Heart right ventricle (tissue), 16 donors: ENCODE results near the gene FOXJ1. TPM values are rescaled to one million over a fixed set of nuclear protein-coding genes. Genes with fewer than 3 reads are reported as not detected.

Experiments used
- ATAC-seq, 8 donors: fragments of 200-7000 bp; cut with Tn5 transposase; one replicate each; pipeline ENCODE4 v1.9.1; 2020; ENCODE audit warnings: mild to moderate bottlenecking in 8 of 8, moderate library complexity in 8 of 8, moderate number of reproducible peaks in 1 of 8
- DNase-seq, 2 donors: peaks; one replicate each; pipeline ENCODE4 v3.0.0-alpha.2; 2020
- H3K27ac ChIP-seq, 10 donors: fragments of 200-600 bp; sonication (generic) in 2 of 10; one replicate each; pipeline versions ENCODE4 v1.5.0 to v1.8.0; 2020 to 2022; ENCODE audit warnings: mild to moderate bottlenecking in 3 of 10
- H3K27me3 ChIP-seq, 7 donors: fragments of 200-600 bp; one replicate each; pipeline ENCODE4 v1.8.0; 2021 to 2022; ENCODE audit warnings: mild to moderate bottlenecking in 2 of 7
- H3K36me3 ChIP-seq, 9 donors: fragments of 200-600 bp; sonication (generic) in 1 of 9; one replicate each; pipeline versions ENCODE4 v1.5.0 to v1.8.0; 2020 to 2022; ENCODE audit warnings: mild to moderate bottlenecking in 2 of 9
- H3K4me1 ChIP-seq, 9 donors: fragments of 200-600 bp; sonication (generic) in 1 of 9; one replicate each; pipeline versions ENCODE4 v1.5.0 to v1.8.0; 2020 to 2022; ENCODE audit warnings: mild to moderate bottlenecking in 4 of 9
- H3K4me3 ChIP-seq, 10 donors: fragments of 200-600 bp; sonication (generic) in 2 of 10; one replicate each; pipeline versions ENCODE4 v1.5.0 to v1.8.0; 2020 to 2022; ENCODE audit warnings: mild to moderate bottlenecking in 7 of 10, moderate library complexity in 2 of 10
- H3K9me3 ChIP-seq, 11 donors: fragments of 200-600 bp in 10 of 11; sonication (generic) in 2 of 11; one replicate each; pipeline versions ENCODE4 v1.5.0 to v1.8.0; 2013 to 2022; ENCODE audit warnings: mild to moderate bottlenecking in 2 of 11, control low read depth in 1 of 11, moderate library complexity in 1 of 11
- WGBS, 2 donors: extraction: QIAGEN DNeasy Blood & Tissue Kit; methylation state at CpG; one replicate each; pipeline ENCODE4 v1.1.7; 2013; ENCODE audit warnings: inconsistent platforms in 1 of 2; 5-methylcytosine and 5-hydroxymethylcytosine counted together
- intact Hi-C, 10 donors: fragments of 100-400 bp; cut with DNase I; formaldehyde crosslinking; loops; one replicate each; pipeline versions ENCODE4 v1.11.1 to v1.14.2; 2022
- polyA plus RNA-seq, 2 donors: library from polyadenylated mRNA; stranded (reverse); fragments of 200-250 nt; gene quantifications; one replicate each; pipeline ENCODE4 v1.2.3, GENCODE V29; 2013
- total RNA-seq, 10 donors: library from RNA; stranded (reverse); fragmentation: NEBNext Ultra II Directional in 3 of 10; extraction: Animal tissue kit (Norgen Biotek cat#: 25700) in 3 of 10; gene quantifications; one replicate each; pipeline versions ENCODE4 v1.2.1 to v1.2.4, GENCODE V29; 2021 to 2023
- TF ChIP-seq, protein P1 (sequence below), 9 donors: fragments of 200-600 bp; sonication (generic) in 2 of 9; IDR thresholded peaks; one replicate each; pipeline versions ENCODE4 v1.5.0 to v1.8.0; 2021 to 2022; ENCODE audit warnings: antibody characterized with exemption in 9 of 9, mild to moderate bottlenecking in 5 of 9, moderate library complexity in 1 of 9
- donor health status: Arrhythmogenic right ventricular cardiomyopathy.
- donor health status: ischemic (EF 13 %, LVEDD 7.1; RV severe dilation, severe dysfunction).
- donor health status: healthy with polysubstance abuse.
- donor health status: DM: no; HTN: yes; CAD: no.
- donor health status: DM: no; HTN: no; CAD: no.
- donor health status: ischemic (EF 25% LVEDD 6.9; RV normal size, moderate dysfunction).
- donor health status: ischemic (EF 25% LVEDD 5.7; RV mildly dilated, moderate dysfunction).
- donor health status: healthy.
- donor health status: DM: yes; HTN: yes; CAD: no.
- donor health status: Ischemic cardiomyopathy.
- donor health status: ischemic (EF 35%, LVEDD 5.7; RV mildly dilated, moderate dysfunction).
- donor health status: nonischemic (EF 11% LVEDD 7.7; RV severe dilation, severe dysfunction).
- donor health status: DM: yes; HTN: yes; CAD: no.
- donor health status: PGD.
- donor health status: ischemic (EF 29% LVEDD 5.4; RV normal size, mild dysfunction).
- donor health status: nonischemic (EF 23%, LVEDD 6.1; RV moderate dilation, normal function).

Gene FOXJ1
- total and polyA plus RNA-seq, 12 donors: 0.03 TPM; not detected in 11

DNA sequence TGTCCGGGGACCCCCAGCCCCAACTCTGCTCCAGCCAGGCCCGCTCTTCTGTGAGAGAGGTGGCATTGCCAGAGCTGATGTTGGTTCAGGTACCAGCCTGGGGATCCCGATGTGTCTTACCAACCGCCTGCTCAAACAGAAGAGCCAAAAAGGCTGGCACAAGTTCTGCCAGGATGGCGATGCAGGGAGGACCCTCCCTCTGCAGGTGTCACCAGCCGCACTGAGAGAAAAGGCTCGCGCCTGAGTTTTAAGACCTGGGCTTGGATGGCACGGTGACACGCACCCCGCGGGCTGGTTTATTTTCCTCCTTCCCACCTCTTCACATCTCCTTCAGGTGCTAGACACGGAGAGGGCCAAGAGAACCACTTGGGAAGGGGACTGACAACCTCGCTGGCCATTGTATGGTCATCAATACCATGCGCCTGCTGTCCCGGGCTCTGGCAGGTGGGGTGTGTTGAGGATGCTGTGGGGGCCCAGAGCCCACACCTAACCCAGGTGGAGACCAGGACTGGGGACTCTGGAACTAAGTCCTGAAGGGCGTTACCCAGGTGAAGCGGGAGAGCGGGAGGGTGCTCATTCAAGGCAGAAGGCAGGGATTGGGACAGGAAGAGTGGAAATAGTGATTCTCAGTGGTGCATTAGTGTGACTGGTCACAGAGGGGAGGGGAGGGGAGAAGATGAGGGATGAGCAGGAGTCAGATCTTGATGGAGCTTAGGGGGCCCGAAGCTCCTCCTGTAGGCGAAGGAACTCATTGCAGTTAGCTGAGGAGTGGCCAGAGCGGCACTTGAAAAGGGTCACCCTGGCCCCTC, 16.3 kb downstream of the FOXJ1 start:
- TF ChIP-seq, protein P1, sequence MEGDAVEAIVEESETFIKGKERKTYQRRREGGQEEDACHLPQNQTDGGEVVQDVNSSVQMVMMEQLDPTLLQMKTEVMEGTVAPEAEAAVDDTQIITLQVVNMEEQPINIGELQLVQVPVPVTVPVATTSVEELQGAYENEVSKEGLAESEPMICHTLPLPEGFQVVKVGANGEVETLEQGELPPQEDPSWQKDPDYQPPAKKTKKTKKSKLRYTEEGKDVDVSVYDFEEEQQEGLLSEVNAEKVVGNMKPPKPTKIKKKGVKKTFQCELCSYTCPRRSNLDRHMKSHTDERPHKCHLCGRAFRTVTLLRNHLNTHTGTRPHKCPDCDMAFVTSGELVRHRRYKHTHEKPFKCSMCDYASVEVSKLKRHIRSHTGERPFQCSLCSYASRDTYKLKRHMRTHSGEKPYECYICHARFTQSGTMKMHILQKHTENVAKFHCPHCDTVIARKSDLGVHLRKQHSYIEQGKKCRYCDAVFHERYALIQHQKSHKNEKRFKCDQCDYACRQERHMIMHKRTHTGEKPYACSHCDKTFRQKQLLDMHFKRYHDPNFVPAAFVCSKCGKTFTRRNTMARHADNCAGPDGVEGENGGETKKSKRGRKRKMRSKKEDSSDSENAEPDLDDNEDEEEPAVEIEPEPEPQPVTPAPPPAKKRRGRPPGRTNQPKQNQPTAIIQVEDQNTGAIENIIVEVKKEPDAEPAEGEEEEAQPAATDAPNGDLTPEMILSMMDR (IDR thresholded peaks at IDR 0.05): peak in 1 of 9 donors; percentile 20
- Histone ChIP-seq H3K27me3 (peaks cover 0 to 3% (median 0%) of the 10 kb centered on the region in 7 donors), H3K4me1 (peaks cover 0 to 14% (median 6%) of the 10 kb centered on the region in 9 donors), H3K36me3 (no peaks in the 10 kb centered on the region), H3K27ac (no peak overlapping the region), H3K9me3 (no peaks in the 10 kb centered on the region), H3K4me3 (no peak overlapping the region)
- no peak for ATAC-seq
- 87 to 88% methylated on average over 22 of the region's 22 CpGs for WGBS, 2 donors
- DNase-seq: no peak
- intact Hi-C loops: loop anchor here in 7 of 10 donors (2.0 to 10.0 kb wide), 5 partner anchors 24 to 173 kb away; no protein-coding TSS in a partner anchor

DNA sequence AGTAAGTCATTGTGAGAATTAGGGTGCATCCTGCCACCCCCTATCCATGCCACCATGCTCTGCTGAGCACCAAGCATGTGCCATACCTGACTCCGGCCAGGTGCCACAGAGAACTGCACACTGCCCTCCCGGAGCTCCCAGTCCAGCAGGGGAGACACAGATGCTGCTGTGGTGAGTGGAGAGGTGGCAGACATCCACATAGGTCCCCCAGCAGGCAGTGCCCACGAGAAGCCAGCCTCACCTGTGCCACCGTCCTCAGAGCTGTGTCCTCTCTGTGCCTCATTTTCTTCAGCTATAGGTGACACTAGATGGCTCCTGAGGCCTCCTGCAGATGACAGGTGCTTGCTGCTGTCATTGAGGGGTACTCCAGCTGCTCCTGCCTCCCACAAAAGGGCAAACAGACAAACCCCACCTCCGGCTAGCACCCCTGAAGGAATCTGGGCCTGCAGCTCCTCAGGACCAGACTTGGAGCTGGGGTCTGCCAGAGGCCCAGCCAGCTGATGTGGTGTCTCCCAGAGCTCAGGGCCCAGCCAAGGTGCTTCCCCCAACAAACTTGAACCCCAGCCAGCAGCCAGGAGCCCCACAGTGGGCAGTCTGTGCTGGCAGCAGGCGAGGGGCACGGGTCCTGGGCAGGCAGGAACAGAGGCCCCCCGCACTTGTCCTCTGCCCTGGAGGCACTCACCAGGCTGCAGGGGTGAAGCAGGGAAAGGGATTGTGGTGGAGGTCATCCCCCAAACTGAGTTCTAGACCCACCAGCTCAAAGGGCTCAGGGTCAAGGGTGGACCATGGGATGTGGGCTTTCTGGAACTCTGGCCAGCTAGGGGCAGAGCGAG, 17.1 kb downstream of the FOXJ1 start:
- Histone ChIP-seq H3K4me1 (peaks cover 0 to 14% (median 6%) of the 10 kb centered on the region in 9 donors), H3K4me3 (no peak overlapping the region), H3K36me3 (no peaks in the 10 kb centered on the region), H3K27ac (no peak overlapping the region), H3K9me3 (no peaks in the 10 kb centered on the region), H3K27me3 (no peaks in the 10 kb centered on the region)
- ATAC-seq (no peak), DNase-seq (no peak)
- intact Hi-C loops: loop anchor here in 7 of 10 donors (2.0 to 10.0 kb wide), 5 partner anchors 25 to 173 kb away; no protein-coding TSS in a partner anchor
- 81 to 85% methylated on average over 9 of the region's 9 CpGs for WGBS, 2 donors
- TF ChIP-seq, protein P1 (IDR thresholded peaks at IDR 0.05): no peak

GRCh38 chr17:76123191-76123499, 17.9 kb downstream of the FOXJ1 start:
- no peak for ATAC-seq
- WGBS, 2 donors: 85 to 91% methylated on average over 5 of the region's 5 CpGs
- intact Hi-C loops: loop anchor here in 7 of 10 donors (5.0 to 10.0 kb wide), 4 partner anchors 52 to 174 kb away; no protein-coding TSS in a partner anchor

More at GRCh38 chr17:76123191-76123499, 17.9 kb downstream of the FOXJ1 start:
- H3K27me3 ChIP-seq: no peaks in the 10 kb centered on the region
- DNase-seq: no peak
- H3K27ac ChIP-seq: no peak overlapping the region
- H3K4me1 ChIP-seq: peaks cover 0 to 14% (median 6%) of the 10 kb centered on the region in 9 donors
- H3K9me3 ChIP-seq: no peaks in the 10 kb centered on the region
- no peaks in the 10 kb centered on the region for H3K36me3 ChIP-seq
- TF ChIP-seq, protein P1 (IDR thresholded peaks at IDR 0.05): no peak
- H3K4me3 ChIP-seq: no peak overlapping the region
